HepG2 (cell line): ENCODE data around the gene OR2T33.

Experiments used
- CTCF ChIP-seq: sonication (generic); formaldehyde crosslinking; IDR thresholded peaks from 2 replicates; pipeline ENCODE4 v1.5.0; 2020; ENCODE audit warnings: mild to moderate bottlenecking, missing genetic modification reagents, moderate library complexity
- JUN ChIP-seq: sonication (generic); formaldehyde crosslinking; IDR thresholded peaks from 2 replicates; pipeline ENCODE4 v1.4.0; 2020; ENCODE audit warnings: mild to moderate bottlenecking, missing genetic modification reagents
- MEIS2 ChIP-seq: sonication (generic); formaldehyde crosslinking; IDR thresholded peaks from 2 replicates; pipeline ENCODE4 v1.9.0; 2021; ENCODE audit warnings: mild to moderate bottlenecking, missing genetic modification reagents
- NR0B2 ChIP-seq: sonication (generic); formaldehyde crosslinking; IDR thresholded peaks from 2 replicates; pipeline ENCODE4 v1.4.0; 2020; ENCODE audit warnings: mild to moderate bottlenecking, missing genetic modification reagents
- RAD21 ChIP-seq: fragments of 450-650 bp; formaldehyde crosslinking; IDR thresholded peaks from 2 replicates; pipeline ENCODE4 v1.5.0; 2020; ENCODE audit warnings: mild to moderate bottlenecking
- SSRP1 ChIP-seq: IDR thresholded peaks from 2 replicates; pipeline ENCODE4 v1.6.1; 2016; ENCODE audit warnings: control low read depth
- SUZ12 ChIP-seq: fragments of 150-350 bp; IDR thresholded peaks from 2 replicates; pipeline ENCODE4 v1.6.1; 2014; ENCODE audit warnings: low read depth, low read length
- USF2 ChIP-seq, 2 experiments: sonication (generic) in 1 of 2; formaldehyde crosslinking in 1 of 2; IDR thresholded peaks; 2 replicates each; pipeline versions ENCODE4 v1.5.1 to v1.6.1; 2011 to 2020; ENCODE audit warnings: borderline replicate concordance in 1 of 2, low read depth in 1 of 2, low read length in 1 of 2, mild to moderate bottlenecking in 1 of 2, missing genetic modification reagents in 1 of 2, moderate library complexity in 1 of 2
- ZBTB33 ChIP-seq: sonication (generic); formaldehyde crosslinking; IDR thresholded peaks from 2 replicates; pipeline ENCODE4 v1.4.0; 2020; ENCODE audit warnings: missing genetic modification reagents
- ZBTB7A ChIP-seq: sonication (generic); formaldehyde crosslinking; IDR thresholded peaks from 2 replicates; pipeline ENCODE4 v1.8.0; 2022; ENCODE audit warnings: mild to moderate bottlenecking, missing genetic modification reagents
- ZNF235 ChIP-seq: sonication (generic); formaldehyde crosslinking; IDR thresholded peaks from 2 replicates; pipeline ENCODE4 v1.8.1; 2023; ENCODE audit warnings: mild to moderate bottlenecking, missing genetic modification reagents, borderline replicate concordance
- ZNF343 ChIP-seq: sonication (generic); formaldehyde crosslinking; IDR thresholded peaks from 2 replicates; pipeline ENCODE4 v1.4.0; 2020; ENCODE audit warnings: mild to moderate bottlenecking, missing genetic modification reagents
- ZNF362 ChIP-seq: sonication (generic); formaldehyde crosslinking; IDR thresholded peaks from 2 replicates; pipeline ENCODE4 v1.4.0; 2020; ENCODE audit warnings: missing genetic modification reagents, mild to moderate bottlenecking, borderline replicate concordance
- ZNF740 ChIP-seq: sonication (generic); formaldehyde crosslinking; IDR thresholded peaks from 2 replicates; pipeline ENCODE4 v1.4.0; 2020; ENCODE audit warnings: missing genetic modification reagents

GRCh38 chr1:248288391-248288790, 10.6 kb upstream of the OR2T33 start:
- TF ChIP-seq ZNF235 (CRISPR knock-in tag) (no peak), ZBTB7A (CRISPR knock-in tag) (no peak), NR0B2 (no peak), CTCF (no peak), MEIS2 (CRISPR knock-in tag) (no peak), ZNF740 (CRISPR knock-in tag) (no peak), ZNF362 (CRISPR knock-in tag) (no peak), ZBTB33 (no peak), SUZ12 (no peak), USF2 (IDR thresholded peaks at IDR 0.05; ENCODE audit: low read depth, low read length) (no peak), USF2 (CRISPR knock-in tag; IDR thresholded peaks at IDR 0.05; ENCODE audit: borderline replicate concordance) (no peak), RAD21 (CRISPR knock-in tag) (no peak), SSRP1 (CRISPR knock-in tag) (no peak), ZNF343 (CRISPR knock-in tag) (no peak), JUN (CRISPR knock-in tag) (no peak)
